MM.1S (cell line): Measurements from ENCODE around the gene ESF1.

Source experiments
- DNase-seq: peaks from one replicate; pipeline ENCODE4 v3.0.0-alpha.2; 2015
- H2AFZ ChIP-seq: fragments of 300-600 bp; sonication (generic); 2 replicates; pipeline ENCODE4 v1.6.0; 2016; ENCODE audit warnings: antibody characterized with exemption, low read length
- H3F3A ChIP-seq: fragments of 300-600 bp; sonication (generic); 2 replicates; pipeline ENCODE4 v1.6.1; 2016; ENCODE audit warnings: mild to moderate bottlenecking, antibody characterized with exemption, low read length, moderate library complexity, mixed read lengths; ENCODE audit not compliant: insufficient read depth
- H3K27ac ChIP-seq: fragments of 300-600 bp; sonication (generic); 2 replicates; pipeline ENCODE4 v1.5.1; 2016; ENCODE audit warnings: mild to moderate bottlenecking, low read length
- H3K27me3 ChIP-seq: fragments of 300-600 bp; sonication (generic); replicated peaks from 2 replicates; pipeline ENCODE4 v1.6.0; 2016; ENCODE audit warnings: low read length; ENCODE audit not compliant: insufficient read depth
- H3K36me3 ChIP-seq: fragments of 300-600 bp; sonication (generic); replicated peaks from 2 replicates; pipeline ENCODE4 v1.6.1; 2016; ENCODE audit warnings: mild to moderate bottlenecking, low read length, mixed read lengths; ENCODE audit not compliant: insufficient read depth
- H3K4me1 ChIP-seq: fragments of 300-600 bp; sonication (generic); 2 replicates; pipeline ENCODE4 v1.6.1; 2016; ENCODE audit warnings: low read length, mixed read lengths
- H3K4me2 ChIP-seq: fragments of 300-600 bp; sonication (generic); 2 replicates; pipeline ENCODE4 v1.6.0; 2016; ENCODE audit warnings: low read depth, low read length
- H3K4me3 ChIP-seq: fragments of 300-600 bp; sonication (generic); 2 replicates; pipeline ENCODE4 v1.5.1; 2016; ENCODE audit warnings: low read length, mixed read lengths
- H3K79me2 ChIP-seq: fragments of 300-600 bp; sonication (generic); 2 replicates; pipeline ENCODE4 v1.6.1; 2016; ENCODE audit warnings: mixed run types, low read length, mixed read lengths
- H3K9ac ChIP-seq: fragments of 300-600 bp; sonication (generic); 2 replicates; pipeline ENCODE4 v1.6.1; 2016; ENCODE audit warnings: low read length, mixed read lengths
- H3K9me2 ChIP-seq: fragments of 300-600 bp; sonication (generic); replicated peaks from 2 replicates; pipeline ENCODE4 v1.6.1; 2016; ENCODE audit warnings: mild to moderate bottlenecking, low read length, mixed read lengths; ENCODE audit not compliant: insufficient read depth
- H3K9me3 ChIP-seq: fragments of 300-600 bp; sonication (generic); replicated peaks from 2 replicates; pipeline ENCODE4 v1.6.1; 2016; ENCODE audit warnings: mild to moderate bottlenecking, low read length, mixed read lengths; ENCODE audit not compliant: insufficient read depth
- H4K20me1 ChIP-seq: fragments of 300-600 bp; sonication (generic); 2 replicates; pipeline ENCODE4 v1.6.1; 2016; ENCODE audit warnings: mild to moderate bottlenecking, low read length, moderate library complexity, mixed read lengths; ENCODE audit not compliant: insufficient read depth
- EZH2 ChIP-seq: fragments of 300-600 bp; sonication (generic); optimal IDR thresholded peaks from 2 replicates; pipeline ENCODE3; 2017; ENCODE audit warnings: low read depth, mild to moderate bottlenecking, antibody characterized with exemption, low read length, mixed read lengths
- EZH2phosphoT487 ChIP-seq: fragments of 300-600 bp; sonication (generic); IDR thresholded peaks from 2 replicates; pipeline ENCODE4 v1.6.1; 2018; ENCODE audit warnings: antibody characterized with exemption, low read length
- TF ChIP-seq, protein P1 (sequence below): fragments of 300-600 bp; sonication (generic); IDR thresholded peaks from 2 replicates; pipeline ENCODE4 v1.5.1; 2016; ENCODE audit warnings: antibody characterized with exemption, low read length, mixed read lengths

The ESF1 gene

DNA sequence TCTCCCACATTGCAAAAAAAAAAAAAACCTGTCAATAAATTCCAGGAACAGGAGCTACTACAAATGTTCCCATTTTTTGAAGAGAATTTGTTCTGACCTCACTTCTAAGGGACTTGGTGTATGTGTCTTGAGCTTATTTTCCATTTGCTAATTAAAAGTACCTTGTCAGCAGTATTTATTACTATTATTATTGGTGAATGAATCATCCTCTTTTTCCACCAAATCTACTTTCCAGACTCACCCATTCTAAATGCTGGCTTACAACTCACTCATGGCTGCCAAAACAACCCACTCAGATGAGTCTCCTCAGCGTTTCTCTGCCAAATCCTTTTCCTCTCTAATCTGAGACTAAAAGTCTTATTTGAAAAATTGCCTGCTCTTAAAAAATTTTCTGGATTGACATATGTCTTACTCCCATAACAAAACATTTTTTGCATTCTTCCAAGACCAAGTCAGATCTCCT lies 112.8 kb downstream of the ESF1 start:
- Histone ChIP-seq H4K20me1 (no peaks in the 10 kb centered on the region), H2AFZ (no peak overlapping the region), H3K36me3 (no peaks in the 10 kb centered on the region), H3K9me2 (no peaks in the 10 kb centered on the region), H3K79me2 (no peaks in the 10 kb centered on the region), H3K9ac (no peak overlapping the region), H3K4me2 (no peak overlapping the region), H3K27me3 (no peaks in the 10 kb centered on the region), H3K27ac (no peak overlapping the region), H3K4me1 (no peaks in the 10 kb centered on the region), H3K4me3 (no peak overlapping the region), H3F3A (no peaks in the 10 kb centered on the region), H3K9me3 (no peaks in the 10 kb centered on the region)
- TF ChIP-seq EZH2phosphoT487 (no peak), EZH2 (no peak)
- TF ChIP-seq, protein P1, sequence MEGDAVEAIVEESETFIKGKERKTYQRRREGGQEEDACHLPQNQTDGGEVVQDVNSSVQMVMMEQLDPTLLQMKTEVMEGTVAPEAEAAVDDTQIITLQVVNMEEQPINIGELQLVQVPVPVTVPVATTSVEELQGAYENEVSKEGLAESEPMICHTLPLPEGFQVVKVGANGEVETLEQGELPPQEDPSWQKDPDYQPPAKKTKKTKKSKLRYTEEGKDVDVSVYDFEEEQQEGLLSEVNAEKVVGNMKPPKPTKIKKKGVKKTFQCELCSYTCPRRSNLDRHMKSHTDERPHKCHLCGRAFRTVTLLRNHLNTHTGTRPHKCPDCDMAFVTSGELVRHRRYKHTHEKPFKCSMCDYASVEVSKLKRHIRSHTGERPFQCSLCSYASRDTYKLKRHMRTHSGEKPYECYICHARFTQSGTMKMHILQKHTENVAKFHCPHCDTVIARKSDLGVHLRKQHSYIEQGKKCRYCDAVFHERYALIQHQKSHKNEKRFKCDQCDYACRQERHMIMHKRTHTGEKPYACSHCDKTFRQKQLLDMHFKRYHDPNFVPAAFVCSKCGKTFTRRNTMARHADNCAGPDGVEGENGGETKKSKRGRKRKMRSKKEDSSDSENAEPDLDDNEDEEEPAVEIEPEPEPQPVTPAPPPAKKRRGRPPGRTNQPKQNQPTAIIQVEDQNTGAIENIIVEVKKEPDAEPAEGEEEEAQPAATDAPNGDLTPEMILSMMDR = no peak
- no peak for DNase-seq

DNA sequence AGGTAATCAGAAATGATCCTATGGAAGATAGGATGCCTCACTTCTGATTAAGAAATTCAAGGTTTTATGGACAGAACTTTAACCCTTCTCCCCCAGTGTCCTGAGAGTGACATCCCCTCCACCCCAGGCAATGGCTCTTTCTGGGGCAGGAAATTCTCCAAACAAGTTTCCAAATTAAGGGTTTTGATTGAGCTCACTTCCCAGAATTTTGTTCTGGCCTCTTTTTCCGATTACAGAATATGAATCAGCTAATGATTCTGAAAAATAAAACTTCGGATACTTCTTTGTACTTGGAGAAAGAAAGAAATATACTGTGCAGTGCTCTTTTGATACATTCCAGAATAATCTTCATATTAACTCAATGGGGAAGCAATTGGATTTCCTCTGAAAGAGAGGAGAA lies 113.2 kb downstream of the ESF1 start:
- H3K9me2 ChIP-seq = no peaks in the 10 kb centered on the region
- no peaks in the 10 kb centered on the region for H3K9me3 ChIP-seq
- DNase-seq = no peak
- H3K9ac ChIP-seq = no peak overlapping the region
- TF ChIP-seq EZH2 = no peak
- no peak for TF ChIP-seq EZH2phosphoT487
- TF ChIP-seq, protein P1 = no peak
- no peaks in the 10 kb centered on the region for H4K20me1 ChIP-seq
- H3K4me3 ChIP-seq = no peak overlapping the region
- H3K27me3 ChIP-seq = no peaks in the 10 kb centered on the region
- no peak overlapping the region for H3K4me2 ChIP-seq
- H3F3A ChIP-seq = no peaks in the 10 kb centered on the region
- no peak overlapping the region for H2AFZ ChIP-seq
- no peaks in the 10 kb centered on the region for H3K4me1 ChIP-seq
- no peak overlapping the region for H3K27ac ChIP-seq
- H3K79me2 ChIP-seq = no peaks in the 10 kb centered on the region
- H3K36me3 ChIP-seq = no peaks in the 10 kb centered on the region

DNA sequence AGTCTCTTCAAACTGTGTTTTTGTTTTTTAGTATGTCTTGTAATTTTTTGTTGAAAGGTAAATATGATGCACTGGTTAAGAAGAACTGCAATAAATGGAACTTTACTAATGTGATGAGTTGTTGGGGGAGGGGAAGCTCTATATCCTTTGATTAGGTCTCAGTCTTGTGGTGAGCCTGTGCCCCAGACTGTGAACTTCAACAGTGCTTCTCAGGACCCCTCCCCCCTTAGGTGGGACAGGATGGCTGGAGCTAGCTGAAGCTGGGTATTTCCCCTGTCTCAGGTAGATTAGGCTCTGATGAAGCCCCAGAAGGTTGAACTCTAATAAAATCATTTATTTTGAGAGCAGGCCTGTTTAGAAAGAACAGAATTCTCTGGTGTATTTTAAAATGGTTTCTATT lies 114.6 kb downstream of the ESF1 start:
- no peak overlapping the region for H3K4me2 ChIP-seq
- H3K9me3 ChIP-seq = no peaks in the 10 kb centered on the region
- H3F3A ChIP-seq = no peaks in the 10 kb centered on the region
- H2AFZ ChIP-seq = no peak overlapping the region
- no peak overlapping the region for H3K9ac ChIP-seq
- no peak for DNase-seq
- H3K79me2 ChIP-seq = no peaks in the 10 kb centered on the region
- H3K36me3 ChIP-seq = no peaks in the 10 kb centered on the region
- H3K27ac ChIP-seq = no peak overlapping the region
- no peaks in the 10 kb centered on the region for H3K9me2 ChIP-seq
- H3K27me3 ChIP-seq = no peaks in the 10 kb centered on the region
- no peaks in the 10 kb centered on the region for H3K4me1 ChIP-seq
- no peaks in the 10 kb centered on the region for H4K20me1 ChIP-seq
- H3K4me3 ChIP-seq = no peak overlapping the region
- TF ChIP-seq EZH2phosphoT487 (no peak), EZH2 (no peak)
- TF ChIP-seq, protein P1 = no peak
